ENCODE data around the gene PM20D1.

Gene PM20D1

GRCh38 chr1:205805082-205805711 lies 44.7 kb downstream of the PM20D1 start:
- TF ChIP-seq GATA1 (IDR thresholded peaks at IDR 0.05; ENCODE audit: low read depth, low read length) (no peak), POLR2A (IDR thresholded peaks at IDR 0.05; ENCODE audit: low read length) (no peak)

GRCh38 chr1:205804605-205805004 lies 45.3 kb downstream of the PM20D1 start:
- TF ChIP-seq GATA1 (IDR thresholded peaks at IDR 0.05; ENCODE audit: low read depth, low read length), result no peak
- TF ChIP-seq POLR2A (IDR thresholded peaks at IDR 0.05; ENCODE audit: low read length), result no peak
- DNase-seq, result no peak

More at GRCh38 chr1:205805082-205805711, 44.7 kb downstream of the PM20D1 start:
- DNase-seq, result no peak

GRCh38 chr1:205803986-205804385 lies 45.9 kb downstream of the PM20D1 start:
- no peak for TF ChIP-seq POLR2A (IDR thresholded peaks at IDR 0.05; ENCODE audit: low read length)
- TF ChIP-seq GATA1 (IDR thresholded peaks at IDR 0.05; ENCODE audit: low read depth, low read length), result no peak
- peak in 1 of 2 experiments; percentile 11 for DNase-seq

- peak; percentile 28 to 74 for DNase-seq
- TF ChIP-seq POLR2A (IDR thresholded peaks at IDR 0.05; ENCODE audit: low read length) (no peak), GATA1 (IDR thresholded peaks at IDR 0.05; ENCODE audit: low read depth, low read length) (no peak)
These were observed 47.9 kb downstream of the PM20D1 start for GRCh38 chr1:205802060-205802459.

- no peak for TF ChIP-seq POLR2A (IDR thresholded peaks at IDR 0.05; ENCODE audit: low read length)
- TF ChIP-seq GATA1 (IDR thresholded peaks at IDR 0.05; ENCODE audit: low read depth, low read length), result no peak
- DNase-seq, result peak in 1 of 2 experiments; percentile 23
These were observed 48.8 kb downstream of the PM20D1 start for GRCh38 chr1:205800981-205801703.

GRCh38 chr1:205800427-205800826 lies 49.5 kb downstream of the PM20D1 start:
- no peak for TF ChIP-seq POLR2A (IDR thresholded peaks at IDR 0.05; ENCODE audit: low read length)
- no peak for TF ChIP-seq GATA1 (IDR thresholded peaks at IDR 0.05; ENCODE audit: low read depth, low read length)
- no peak for DNase-seq

GRCh38 chr1:205798577-205798976 lies 51.4 kb downstream of the PM20D1 start:
- DNase-seq, result no peak
- TF ChIP-seq GATA1 (IDR thresholded peaks at IDR 0.05; ENCODE audit: low read depth, low read length) (no peak), POLR2A (IDR thresholded peaks at IDR 0.05; ENCODE audit: low read length) (no peak)

- DNase-seq, result no peak
- TF ChIP-seq GATA1 (IDR thresholded peaks at IDR 0.05; ENCODE audit: low read depth, low read length) (no peak), POLR2A (IDR thresholded peaks at IDR 0.05; ENCODE audit: low read length) (no peak)
These were observed 52.8 kb downstream of the PM20D1 start for GRCh38 chr1:205797168-205797567.

GRCh38 chr1:205794011-205794730 lies 55.8 kb downstream of the PM20D1 start:
- TF ChIP-seq POLR2A (IDR thresholded peaks at IDR 0.05; ENCODE audit: low read length), result no peak

GRCh38 chr1:205792961-205793673 lies 56.8 kb downstream of the PM20D1 start:
- TF ChIP-seq GATA1 (IDR thresholded peaks at IDR 0.05; ENCODE audit: low read depth, low read length) (no peak), POLR2A (IDR thresholded peaks at IDR 0.05; ENCODE audit: low read length) (no peak)
- no peak for DNase-seq

More at GRCh38 chr1:205794011-205794730, 55.8 kb downstream of the PM20D1 start:
- no peak for DNase-seq

GRCh38 chr1:205792481-205792881 lies 57.5 kb downstream of the PM20D1 start:
- no peak for DNase-seq
- no peak for TF ChIP-seq GATA1 (IDR thresholded peaks at IDR 0.05; ENCODE audit: low read depth, low read length)
- no peak for TF ChIP-seq POLR2A (IDR thresholded peaks at IDR 0.05; ENCODE audit: low read length)

- DNase-seq, result peak; percentile 54 to 77
- no peak for TF ChIP-seq GATA1 (IDR thresholded peaks at IDR 0.05; ENCODE audit: low read depth, low read length)
These were observed 58.3 kb downstream of the PM20D1 start for GRCh38 chr1:205791568-205792180.

GRCh38 chr1:205787287-205787916 lies 62.5 kb downstream of the PM20D1 start:
- TF ChIP-seq POLR2A (IDR thresholded peaks at IDR 0.05; ENCODE audit: low read length) (no peak), GATA1 (IDR thresholded peaks at IDR 0.05; ENCODE audit: low read depth, low read length) (no peak)
- DNase-seq, result peak in 1 of 2 experiments; percentile 14

Measured in erythroblast (primary cell).